ENCODE results near the gene LUC7L3. TPM values are rescaled to one million over a fixed set of nuclear protein-coding genes. Genes with fewer than 3 reads are reported as not detected.

LUC7L3 gene
- total and polyA plus RNA-seq, 2 donors (not counting 3 experiments of a cell fraction or from before 2014, with no cell fraction given) = 70.9 to 113 TPM

GRCh38 chr17:50737118-50737698 is 17.8 kb downstream of the LUC7L3 start:
- Histone ChIP-seq H3K9ac (replicated peaks; ENCODE audit: extremely low read depth, insufficient read depth, low read length) (no peak overlapping the region), H3K27ac (ENCODE audit: insufficient read depth, low read depth, low read length) (no peak overlapping the region), H3K4me2 (ENCODE audit: insufficient read depth, low read length) (no peak overlapping the region), H2AFZ (ENCODE audit: low read depth, low read length) (no peak overlapping the region), H3K4me3 (replicated peaks in 1 of 3; ENCODE audit: insufficient read depth in 1 of 3, low read depth in 1 of 3, low read length in 3 of 3) (no peak overlapping the region), H3K79me2 (ENCODE audit: control insufficient read depth, insufficient read depth, low read length) (peaks cover 82% of the 10 kb centered on the region), H3K9me1 (replicated peaks; ENCODE audit: control insufficient read depth, extremely low read depth, insufficient read depth, low read length) (no peaks in the 10 kb centered on the region), H4K20me1 (replicated peaks; ENCODE audit: control insufficient read depth, extremely low read depth, insufficient read depth, low read length) (peaks cover 16% of the 10 kb centered on the region), H3K36me3 (ENCODE audit: control insufficient read depth in 2 of 2, extremely low read depth in 1 of 2, insufficient read depth in 2 of 2, low read length in 2 of 2) (peaks cover 15 to 18% of the 10 kb centered on the region in 2 experiments), H3K9me3 (replicated peaks; ENCODE audit: control insufficient read depth, insufficient read depth, low read length) (no peaks in the 10 kb centered on the region), H3K4me1 (ENCODE audit: control insufficient read depth, extremely low read depth, insufficient read depth, low read length) (no peaks in the 10 kb centered on the region), H3K27me3 (ENCODE audit: control insufficient read depth in 2 of 2, insufficient read depth in 2 of 2, low read length in 2 of 2) (no peaks in the 10 kb centered on the region)
- intact Hi-C loops (cut with micrococcal nuclease) = no loop called here
- no TSS peak for BruUV-seq (replicated peaks)
- DNase-seq (ENCODE audit: low read depth, low spot score) (no peak), FAIRE-seq (no peak)
- TF ChIP-seq FOS (IDR thresholded peaks at IDR 0.05; ENCODE audit: borderline replicate concordance, insufficient read depth, low read length) = no peak
- TF ChIP-seq GATA2 (IDR thresholded peaks at IDR 0.05; ENCODE audit: insufficient read depth, insufficient read length, low read depth, low read length) = no peak
- TF ChIP-seq POLR2A (IDR thresholded peaks at IDR 0.05; ENCODE audit: low read depth, low read length) = no peak
- no peak for TF ChIP-seq CTCF (IDR thresholded peaks at IDR 0.05; ENCODE audit: extremely low read depth in 1 of 2, insufficient read depth in 1 of 2, low read depth in 1 of 2, low read length in 2 of 2)
- TF ChIP-seq MAX (IDR thresholded peaks at IDR 0.05; ENCODE audit: insufficient read depth, insufficient read length) = no peak
- no peak for TF ChIP-seq POLR2AphosphoS5 (IDR thresholded peaks at IDR 0.05; ENCODE audit: insufficient read depth, low read depth, low read length)
- TF ChIP-seq JUN (IDR thresholded peaks at IDR 0.05; ENCODE audit: borderline replicate concordance, insufficient read depth, insufficient read length, low read depth) = no peak
- TF ChIP-seq EZH2 (IDR thresholded peaks at IDR 0.05; ENCODE audit: borderline replicate concordance, low read depth, low read length, severe bottlenecking) = no peak
- TF ChIP-seq MYC (IDR thresholded peaks at IDR 0.05; ENCODE audit: low read depth, low read length) = no peak
- ChIA-PET CTCF (no interaction called here), POLR2A (no interaction called here)
- dilution Hi-C loops (cut with MboI; ENCODE audit: extremely low pct_ligation_motif_present, low sequenced_read_pairs) = no loop called here
